GM18907 (cell line): ENCODE results near the gene CORO2B.
"Not testable (repeated sequence)": the region's sequence is repeated elsewhere in the genome, so short reads cannot be mapped to it uniquely, and the experiment has no call there.

ENCODE experiments used
- ATAC-seq: cut with Tn5 transposase; IDR thresholded peaks from one replicate; pipeline ENCODE4 v1.9.1; 2021; ENCODE audit warnings: mild to moderate bottlenecking, moderate library complexity; ENCODE audit not compliant: unreplicated experiment

CORO2B gene

DNA sequence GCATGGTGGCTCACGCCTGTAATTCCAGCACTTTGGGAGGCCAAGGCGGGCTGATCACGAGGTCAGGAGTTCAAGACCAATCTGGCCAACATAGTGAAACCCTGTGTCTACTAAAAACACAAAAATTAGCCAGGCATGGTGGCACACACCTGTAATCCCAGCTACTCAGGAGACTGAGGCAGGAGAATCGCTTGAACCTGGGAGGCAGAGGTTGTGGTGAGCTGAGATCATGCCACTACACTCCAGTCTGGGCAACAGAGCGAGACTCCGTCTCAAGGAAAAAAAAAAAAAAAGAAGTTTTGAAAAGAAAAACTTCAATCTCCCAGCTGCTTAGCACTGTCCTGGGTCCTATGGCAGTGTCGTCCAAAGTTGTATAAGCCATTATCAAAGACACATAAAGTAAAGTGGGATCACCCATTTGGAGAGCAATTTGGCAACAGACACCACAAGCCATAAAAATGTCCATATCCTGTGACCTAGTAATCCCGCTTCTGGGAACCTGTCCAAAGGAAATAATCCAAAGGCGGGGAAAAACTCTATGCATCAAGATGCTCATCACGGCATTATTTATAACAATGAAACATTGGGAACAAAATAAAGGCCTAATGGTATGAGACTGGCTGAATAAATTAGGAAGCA lies 26.2 kb downstream of the CORO2B start:
- not testable (repeated sequence) for ATAC-seq

DNA sequence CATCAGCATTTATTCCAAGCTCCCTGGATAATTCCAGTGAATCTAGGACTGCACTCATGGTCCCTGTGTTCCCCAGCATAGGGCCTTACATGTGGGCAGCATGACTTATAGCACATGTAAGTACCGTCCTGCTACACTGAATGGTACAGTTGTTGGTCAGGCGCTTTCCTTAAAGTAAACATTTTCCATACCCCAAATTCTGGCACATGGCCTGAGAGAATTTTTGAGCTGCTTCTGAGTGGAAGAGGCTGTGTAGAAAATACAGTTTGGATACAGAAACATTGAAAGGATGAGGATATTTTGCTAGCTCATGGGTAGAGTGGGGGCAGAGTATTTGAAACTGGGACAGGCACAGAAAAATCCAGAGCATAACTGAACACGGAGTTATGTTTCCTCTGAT lies 27.6 kb downstream of the CORO2B start:
- ATAC-seq, result no peak

DNA sequence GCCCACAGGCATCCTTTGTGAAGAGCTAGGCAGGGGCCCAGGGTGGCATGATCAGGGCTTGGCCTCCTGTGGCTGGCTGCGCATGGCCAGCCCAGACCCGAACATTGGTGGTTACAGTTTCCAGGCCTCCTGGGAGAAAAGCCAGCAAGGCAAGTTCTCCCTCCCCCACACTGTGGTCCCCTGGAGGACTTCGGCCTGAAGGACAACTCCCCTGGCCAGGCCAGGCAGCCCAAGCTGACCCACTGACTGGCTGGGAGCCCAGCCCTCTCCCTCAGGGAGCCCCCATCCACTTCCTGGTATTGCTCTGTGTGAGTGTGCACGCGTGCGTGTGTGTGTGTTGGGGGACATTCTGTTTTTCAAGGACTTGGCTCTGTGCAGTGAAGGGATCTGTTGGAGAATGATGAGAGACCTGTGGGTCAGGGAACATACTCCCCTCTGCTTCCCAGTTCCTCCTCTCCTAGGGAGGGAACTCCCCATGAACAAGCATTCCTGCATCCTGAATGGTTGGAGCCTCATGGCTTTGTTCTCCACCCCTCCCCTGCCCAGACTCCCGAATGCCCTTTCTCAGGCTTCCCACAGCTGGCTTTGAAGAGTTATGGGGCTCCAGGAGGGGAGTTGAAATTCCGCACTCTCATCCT lies 29.5 kb downstream of the CORO2B start:
- no peak for ATAC-seq

GRCh38 chr15:68608844-68609232 lies 30.0 kb downstream of the CORO2B start:
- ATAC-seq, result no peak

DNA sequence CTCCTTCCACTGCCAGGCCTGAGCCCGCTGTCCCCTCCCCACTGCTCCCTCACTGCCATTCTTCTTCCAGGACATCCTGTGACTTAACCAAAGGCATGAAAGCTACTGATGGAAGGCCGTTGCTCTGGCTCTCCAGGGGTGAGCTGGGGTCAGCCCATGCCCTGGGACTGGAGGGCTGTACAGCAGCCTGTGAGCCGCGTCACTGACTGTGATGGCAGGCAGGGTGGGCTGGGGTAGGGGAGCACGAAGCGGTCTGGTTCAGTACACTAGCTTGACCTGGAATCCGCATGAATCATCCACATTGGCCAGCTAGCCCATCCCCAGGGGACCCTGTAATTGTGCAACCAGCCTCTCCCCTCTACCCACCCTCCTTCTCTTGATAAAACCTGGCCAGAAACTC lies 30.8 kb downstream of the CORO2B start:
- ATAC-seq, result no peak

DNA sequence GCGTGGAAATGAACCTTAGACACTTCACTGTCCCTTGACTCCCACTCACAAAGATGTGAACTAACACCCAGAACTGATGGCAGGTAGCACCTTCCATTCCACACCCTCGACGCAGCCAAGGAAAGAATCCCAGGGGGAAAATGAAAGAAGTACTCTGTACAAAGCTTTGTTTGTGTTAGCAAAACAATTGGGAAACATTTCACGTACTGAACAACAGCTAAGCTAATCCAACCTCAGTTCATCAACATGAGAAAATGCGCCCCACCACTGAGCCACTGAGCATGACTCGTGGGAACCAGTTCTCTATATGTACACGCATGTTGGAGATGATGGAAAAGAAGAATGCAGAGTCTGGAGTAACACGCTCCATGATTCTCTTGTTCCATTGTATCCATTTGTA lies 32.0 kb downstream of the CORO2B start:
- ATAC-seq, result no peak

- no peak for ATAC-seq
Observed at GRCh38 chr15:68612503-68612902, 33.7 kb downstream of the CORO2B start.

DNA sequence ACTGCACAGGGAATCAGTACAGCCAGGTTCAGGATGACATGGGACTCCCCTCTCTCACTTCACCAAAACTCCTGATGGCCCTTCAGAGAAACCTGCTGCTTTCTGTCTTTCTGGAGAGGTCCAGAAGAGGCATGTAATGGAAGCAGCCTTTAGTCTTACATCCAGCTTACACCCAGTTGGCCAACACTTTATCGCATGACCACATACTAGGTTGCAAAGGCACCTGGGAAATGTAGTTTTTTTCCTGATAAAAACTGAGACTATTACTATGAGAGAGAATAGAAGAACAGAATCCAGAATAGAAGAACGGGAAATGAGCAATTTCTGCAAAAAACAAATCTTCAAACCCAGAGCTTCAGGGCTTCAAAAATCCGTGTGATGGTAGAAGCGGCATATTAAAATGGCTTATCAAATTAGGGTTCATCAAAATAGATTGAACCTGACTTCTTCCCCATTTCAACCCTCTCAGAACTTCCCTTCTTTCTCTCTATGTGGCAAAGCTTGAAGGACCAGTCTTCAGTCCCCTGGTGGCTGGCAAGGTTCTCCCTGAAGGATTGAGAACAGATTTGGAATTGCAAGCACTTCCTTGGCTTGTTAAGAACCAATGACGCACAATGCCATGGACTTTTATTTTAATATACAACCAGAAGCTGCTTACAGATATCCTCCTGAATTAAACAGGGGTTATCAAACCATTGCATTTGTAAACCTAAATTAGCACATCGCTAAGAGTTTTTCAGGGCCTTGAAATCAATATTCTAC lies 34.4 kb downstream of the CORO2B start:
- ATAC-seq, result no peak

DNA sequence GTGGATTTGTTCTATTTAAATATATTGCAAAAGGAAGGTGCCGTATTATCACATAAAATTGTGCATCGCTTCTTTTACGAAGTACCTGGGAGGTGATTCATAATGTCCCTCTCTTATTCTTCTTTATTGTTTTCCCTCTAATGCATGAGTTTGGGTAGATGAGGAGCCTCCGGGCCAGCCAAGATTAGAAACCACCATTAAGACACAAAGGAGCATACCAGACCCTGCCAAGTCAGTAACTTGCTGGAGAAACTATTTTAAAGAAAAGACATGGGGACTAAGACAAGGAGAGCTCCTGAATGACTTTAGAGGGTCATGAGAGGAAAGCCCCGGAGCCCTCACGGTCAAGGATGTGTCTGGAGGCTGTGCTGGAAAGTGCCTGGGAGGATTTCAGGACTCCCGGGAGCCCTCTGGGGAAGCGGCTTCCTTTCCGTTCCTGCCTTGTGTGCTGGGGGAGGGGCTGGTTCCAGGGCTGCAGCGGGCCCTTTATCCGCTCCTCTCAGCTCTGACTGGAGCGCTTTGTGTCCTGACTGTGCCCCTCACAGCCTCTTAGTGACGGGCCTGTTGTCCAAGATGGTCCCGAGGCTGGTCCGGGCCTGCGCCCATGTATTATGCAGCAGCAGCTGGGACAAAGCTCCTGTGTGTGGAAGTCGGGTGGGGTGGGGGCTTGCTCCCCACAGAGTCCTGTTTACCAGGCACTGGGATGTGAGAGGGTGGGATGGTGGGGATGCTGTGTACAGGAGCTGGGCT lies 35.7 kb downstream of the CORO2B start:
- ATAC-seq, result no peak

GRCh38 chr15:68615301-68615700 lies 36.5 kb downstream of the CORO2B start:
- no peak for ATAC-seq

GRCh38 chr15:68615811-68616210 lies 37.0 kb downstream of the CORO2B start:
- ATAC-seq, result no peak

GRCh38 chr15:68616397-68616796 lies 37.6 kb downstream of the CORO2B start:
- ATAC-seq, result no peak

- no peak for ATAC-seq
Observed at GRCh38 chr15:68617001-68617400, 38.2 kb downstream of the CORO2B start.

DNA sequence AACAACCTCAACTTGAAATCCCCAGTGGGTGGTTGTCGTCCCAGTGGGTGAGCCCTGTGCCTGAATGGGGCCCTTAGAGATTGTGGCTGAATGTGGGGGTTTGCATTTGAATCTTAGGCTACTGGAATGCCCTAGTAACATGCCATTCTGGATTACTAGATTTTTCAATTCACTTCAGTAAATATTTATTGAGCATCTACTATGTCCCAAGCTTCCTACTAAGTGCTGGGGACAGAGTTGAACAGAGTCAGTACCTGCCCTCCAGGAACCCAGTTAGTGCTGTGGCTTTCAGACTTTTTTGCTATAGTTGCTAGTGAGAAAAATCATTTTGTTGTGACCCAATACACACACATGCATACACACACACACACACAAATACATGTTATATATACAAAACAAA lies 39.0 kb downstream of the CORO2B start:
- no peak for ATAC-seq

DNA sequence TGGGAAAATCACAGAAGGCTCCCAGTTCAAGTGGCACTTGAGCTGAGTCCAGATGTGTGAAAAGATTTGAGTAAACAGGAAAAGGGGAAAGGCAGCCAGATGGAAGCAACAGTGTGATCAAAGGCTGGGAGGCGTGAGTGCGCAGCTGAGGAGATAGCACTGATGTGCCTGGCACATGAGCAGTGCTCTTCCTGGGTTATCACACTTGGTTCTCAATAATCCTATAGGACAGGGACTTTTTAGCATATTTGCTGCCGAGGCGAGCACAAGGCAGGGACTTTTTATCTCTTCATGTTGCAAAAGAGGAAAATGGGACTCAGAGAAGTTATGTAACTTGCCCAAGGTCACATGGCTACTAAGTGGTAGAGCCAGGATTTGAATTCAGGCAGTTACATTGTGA lies 39.6 kb downstream of the CORO2B start:
- no peak for ATAC-seq

- no peak for ATAC-seq
Observed at GRCh38 chr15:68618908-68619698, 40.3 kb downstream of the CORO2B start.

GRCh38 chr15:68620721-68621527 lies 42.1 kb downstream of the CORO2B start:
- ATAC-seq, result no peak

- ATAC-seq, result no peak
Observed at GRCh38 chr15:68621535-68621934, 42.7 kb downstream of the CORO2B start.

DNA sequence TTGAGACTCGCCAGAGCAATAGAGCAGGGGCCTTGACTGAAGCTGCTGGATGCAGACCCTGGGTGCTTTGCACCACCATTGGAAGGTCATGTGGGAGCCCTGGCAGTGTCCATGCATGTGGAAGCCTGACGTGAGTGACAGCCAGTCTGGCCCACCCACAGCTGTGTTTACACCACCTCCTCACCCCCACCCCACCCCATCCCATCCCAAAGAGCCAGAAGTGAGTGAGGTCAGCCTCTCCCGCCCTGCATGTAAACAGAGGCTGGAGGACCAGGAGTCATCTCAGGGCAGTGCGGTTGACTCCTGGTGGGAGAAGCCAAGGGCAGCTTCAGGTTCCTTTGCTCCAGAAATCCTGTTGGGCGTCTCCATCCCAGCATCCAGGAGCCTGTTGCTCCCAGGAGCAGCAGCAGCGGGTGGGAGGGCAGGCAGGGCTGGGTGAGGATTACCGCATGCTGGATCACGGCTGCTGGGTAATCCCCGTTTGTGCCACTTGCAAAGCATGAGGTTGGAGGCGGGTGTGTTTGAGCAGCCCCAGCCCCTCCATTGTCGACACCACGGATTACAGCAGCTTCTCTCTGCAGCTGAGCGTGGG lies 44.6 kb downstream of the CORO2B start:
- no peak for ATAC-seq
